HEK293 (cell line): ENCODE data around the gene NLRX1.

Source experiments
- CTCF ChIA-PET: fragments of 350-600 bp; formaldehyde crosslinking; extraction: SDS; loops from one replicate; lab custom pipeline; 2021; ENCODE audit warnings: antibody characterized with exemption; lab: Yijun Ruan, JAX
- POLR2A ChIA-PET: fragments of 300-600 bp; formaldehyde crosslinking; extraction: SDS; loops from one replicate; lab custom pipeline; 2020; ENCODE audit warnings: antibody characterized with exemption, inconsistent platforms; lab: Yijun Ruan, JAX
- H3K27ac ChIP-seq: fragments of 200-500 bp; sonication (Bioruptor generic); 2 replicates; pipeline ENCODE4 v1.5.1; 2014; ENCODE audit warnings: low read depth, low read length, control low read depth, inconsistent platforms; ENCODE audit errors: extremely low read depth
- H3K36me3 ChIP-seq, 2 experiments: fragments of 200-500 bp in 1 of 2; sonication (Bioruptor generic) in 1 of 2; 1 replicate in 1 of 2; 2 replicates in 1 of 2; pipeline ENCODE4 v1.5.1; 2014 to 2017; ENCODE audit warnings: inconsistent platforms in 2 of 2, low read length in 2 of 2; ENCODE audit not compliant: control insufficient read depth in 2 of 2, insufficient read depth in 1 of 2
- H3K4me1 ChIP-seq: fragments of 200-500 bp; sonication (Bioruptor generic); 2 replicates; pipeline ENCODE4 v1.5.1; 2014; ENCODE audit warnings: mild to moderate bottlenecking, low read length, inconsistent platforms; ENCODE audit not compliant: control insufficient read depth, insufficient read depth
- H3K4me3 ChIP-seq: 2 replicates; pipeline ENCODE4 v1.5.1; 2011; ENCODE audit warnings: low read depth, mild to moderate bottlenecking, control low read depth, low read length, moderate library complexity
- H3K9me3 ChIP-seq: fragments of 200-500 bp; sonication (Bioruptor generic); 2 replicates; pipeline ENCODE4 v1.5.1; 2014; ENCODE audit warnings: low read depth, low read length, inconsistent platforms; ENCODE audit not compliant: control insufficient read depth, insufficient read depth
- KLF1 ChIP-seq: fragments of 450-650 bp; formaldehyde crosslinking; IDR thresholded peaks from 2 replicates; pipeline ENCODE4 v1.5.1; 2016; ENCODE audit warnings: missing biosample characterization, missing genetic modification characterization
- SETDB1 ChIP-seq: IDR thresholded peaks from one replicate; pipeline ENCODE4 v1.6.1; 2017; ENCODE audit warnings: mild to moderate bottlenecking, low read length, moderate library complexity, mixed read lengths; ENCODE audit not compliant: insufficient read length
- TCF7L2 ChIP-seq: IDR thresholded peaks from 2 replicates; pipeline ENCODE4 v1.6.1; 2011; ENCODE audit warnings: low read depth, mild to moderate bottlenecking, inconsistent platforms, low read length, moderate library complexity, borderline replicate concordance
- ZBTB1 ChIP-seq: fragments of 450-650 bp; formaldehyde crosslinking; IDR thresholded peaks from 2 replicates; pipeline ENCODE4 v1.5.1; 2016; ENCODE audit warnings: missing biosample characterization, missing genetic modification characterization
- ZNF10 ChIP-seq: fragments of 450-650 bp; formaldehyde crosslinking; IDR thresholded peaks from 2 replicates; pipeline ENCODE4 v1.5.1; 2017; ENCODE audit warnings: missing biosample characterization, missing genetic modification characterization
- ZNF112 ChIP-seq: fragments of 450-650 bp; formaldehyde crosslinking; IDR thresholded peaks from 2 replicates; pipeline ENCODE4 v1.5.0; 2017; ENCODE audit warnings: missing biosample characterization, missing genetic modification characterization
- ZNF133 ChIP-seq: fragments of 450-650 bp; formaldehyde crosslinking; IDR thresholded peaks from 2 replicates; pipeline ENCODE4 v1.5.1; 2016; ENCODE audit warnings: missing biosample characterization, missing genetic modification characterization
- ZNF155 ChIP-seq: fragments of 450-650 bp; formaldehyde crosslinking; IDR thresholded peaks from 2 replicates; pipeline ENCODE4 v1.5.1; 2016; ENCODE audit warnings: missing biosample characterization, missing genetic modification characterization
- ZNF221 ChIP-seq: fragments of 450-650 bp; formaldehyde crosslinking; IDR thresholded peaks from 2 replicates; pipeline ENCODE4 v1.5.1; 2017; ENCODE audit warnings: missing biosample characterization, missing genetic modification characterization, borderline replicate concordance
- ZNF223 ChIP-seq: fragments of 450-650 bp; formaldehyde crosslinking; IDR thresholded peaks from 2 replicates; pipeline ENCODE4 v1.5.1; 2016; ENCODE audit warnings: missing biosample characterization, missing genetic modification characterization
- ZNF292 ChIP-seq: fragments of 450-650 bp; formaldehyde crosslinking; IDR thresholded peaks from 2 replicates; pipeline ENCODE4 v1.5.1; 2016; ENCODE audit warnings: low read depth, missing biosample characterization, missing genetic modification characterization, borderline replicate concordance
- ZNF335 ChIP-seq: fragments of 450-650 bp; formaldehyde crosslinking; conservative IDR thresholded peaks from 2 replicates; pipeline ENCODE4 v1.5.1; 2016; ENCODE audit warnings: missing biosample characterization, missing genetic modification characterization
- ZNF664 ChIP-seq: fragments of 450-650 bp; formaldehyde crosslinking; IDR thresholded peaks from 2 replicates; pipeline ENCODE4 v1.5.1; 2016; ENCODE audit warnings: missing biosample characterization, missing genetic modification characterization
- ZNF768 ChIP-seq: fragments of 450-650 bp; formaldehyde crosslinking; IDR thresholded peaks from 2 replicates; pipeline ENCODE4 v1.5.1; 2018; ENCODE audit warnings: missing biosample characterization, mild to moderate bottlenecking, missing genetic modification characterization
- ZSCAN23 ChIP-seq: fragments of 450-650 bp; formaldehyde crosslinking; IDR thresholded peaks from 2 replicates; pipeline ENCODE4 v1.5.1; 2016; ENCODE audit warnings: missing biosample characterization, missing genetic modification characterization
- TF ChIP-seq, protein P1 (sequence below): fragments of 450-650 bp; formaldehyde crosslinking; IDR thresholded peaks from 2 replicates; pipeline ENCODE4 v1.5.1; 2016; ENCODE audit warnings: missing biosample characterization, missing genetic modification characterization
- TF ChIP-seq, protein P2 (sequence below): fragments of 450-650 bp; formaldehyde crosslinking; IDR thresholded peaks from 2 replicates; pipeline ENCODE4 v1.5.1; 2016; ENCODE audit warnings: missing biosample characterization, missing genetic modification characterization
- TF ChIP-seq, protein P3 (sequence below): fragments of 450-650 bp; formaldehyde crosslinking; conservative IDR thresholded peaks from 2 replicates; pipeline ENCODE4 v1.5.1; 2016; ENCODE audit warnings: low read depth, missing biosample characterization, missing genetic modification characterization
- TF ChIP-seq, protein P4 (sequence below): fragments of 450-650 bp; formaldehyde crosslinking; IDR thresholded peaks from 2 replicates; pipeline ENCODE4 v1.5.1; 2016; ENCODE audit warnings: missing biosample characterization, missing genetic modification characterization

NLRX1 gene

DNA sequence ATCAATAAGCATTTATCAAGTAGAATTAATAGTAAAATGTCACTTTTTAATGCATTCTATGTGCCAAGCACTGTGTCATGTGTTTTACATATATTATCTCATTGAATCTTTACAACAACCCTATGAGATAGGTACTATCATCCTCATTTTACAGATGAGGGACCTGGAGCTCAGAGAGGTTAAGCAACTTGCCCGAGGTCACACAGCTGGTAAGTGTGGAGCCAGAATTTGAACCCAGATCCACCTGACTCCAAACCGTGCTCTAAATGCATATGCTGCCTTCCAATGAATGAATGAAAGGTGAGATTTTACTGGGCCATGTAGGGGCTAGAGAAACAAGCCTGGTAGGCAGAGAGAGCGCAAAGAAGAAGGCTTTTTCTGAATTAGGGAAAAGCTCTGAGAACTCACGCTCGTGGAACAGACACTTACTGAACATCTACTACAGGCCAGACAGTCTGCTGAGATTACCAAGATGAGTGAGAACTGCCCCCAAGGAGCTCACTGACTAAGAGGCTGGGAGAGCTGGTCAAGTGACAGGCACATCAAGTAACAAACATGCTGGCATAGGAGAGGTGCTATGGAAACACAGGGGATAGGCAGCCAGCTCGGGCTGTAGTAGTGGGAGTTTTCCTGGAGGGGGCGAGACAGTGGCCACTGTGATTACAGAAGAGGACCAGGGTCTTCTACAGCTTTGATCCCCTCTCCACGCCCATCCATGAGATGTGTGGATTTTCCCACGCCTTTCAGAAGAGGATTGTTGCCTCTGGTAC, 15.3 kb upstream of the NLRX1 start:
- no peak overlapping the region for H3K27ac ChIP-seq
- no peaks in the 10 kb centered on the region for H3K9me3 ChIP-seq
- CTCF ChIA-PET: interaction anchor here (0.6 to 2.9 kb wide), 10 partner anchors 8 to 247 kb away, joined by 3 to 10 read pairs (median 4); no protein-coding TSS in a partner anchor
- H3K36me3 ChIP-seq: peaks cover 0 to 19% of the 10 kb centered on the region in 2 experiments; a peak in 1 of 3 replicates
- H3K4me1 ChIP-seq: no peaks in the 10 kb centered on the region
- H3K4me3 ChIP-seq: no peak overlapping the region
- POLR2A ChIA-PET: interaction anchor here (1.3 kb wide), 2 partner anchors 16 to 32 kb away, joined by 4 to 5 read pairs; partner anchors contain the start of gene HINFP
- TF ChIP-seq ZNF768 (tag by site-specific recombination): peak; percentile 86; the same call in 1 of the 2 replicates
- no peak for TF ChIP-seq TCF7L2
- TF ChIP-seq ZNF664 (tag by site-specific recombination): peak; percentile 30; the same call in 1 of the 2 replicates
- TF ChIP-seq, all 188 proteins: peak for 2

DNA sequence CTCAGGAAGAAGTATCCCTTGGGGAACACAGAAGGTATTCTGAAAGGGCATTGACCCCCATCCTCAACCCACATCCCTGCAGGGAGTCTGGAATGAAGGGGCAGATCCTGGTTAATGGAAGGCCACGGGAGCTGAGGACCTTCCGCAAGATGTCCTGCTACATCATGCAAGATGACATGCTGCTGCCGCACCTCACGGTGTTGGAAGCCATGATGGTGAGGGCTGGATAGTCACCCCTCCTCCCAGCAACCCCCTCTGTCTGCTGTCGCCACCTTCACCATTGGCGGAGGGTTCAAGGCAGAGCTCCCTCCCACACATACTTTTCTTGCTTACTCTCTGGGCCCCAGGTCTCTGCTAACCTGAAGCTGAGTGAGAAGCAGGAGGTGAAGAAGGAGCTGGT, 14.3 kb upstream of the NLRX1 start:
- POLR2A ChIA-PET: interaction anchor here (1.3 kb wide), 1 partner anchor 15 kb away, joined by 4 read pairs; no protein-coding TSS in a partner anchor
- CTCF ChIA-PET: interaction anchor here (0.7 to 2.9 kb wide), 6 partner anchors 9 to 168 kb away, joined by 3 to 10 read pairs (median 4); no protein-coding TSS in a partner anchor
- Histone ChIP-seq H3K4me3 (no peak overlapping the region), H3K36me3 (peaks cover 0 to 25% of the 10 kb centered on the region in 2 experiments; a peak in 1 of 3 replicates), H3K9me3 (no peaks in the 10 kb centered on the region), H3K27ac (no peak overlapping the region), H3K4me1 (no peaks in the 10 kb centered on the region)
- TF ChIP-seq ZNF221 (no peak), ZNF133 (tag by site-specific recombination) (no peak), ZNF223 (tag by site-specific recombination) (no peak), SETDB1 (no peak), ZBTB1 (no peak), ZSCAN23 (tag by site-specific recombination) (no peak)
- TF ChIP-seq, protein P1, sequence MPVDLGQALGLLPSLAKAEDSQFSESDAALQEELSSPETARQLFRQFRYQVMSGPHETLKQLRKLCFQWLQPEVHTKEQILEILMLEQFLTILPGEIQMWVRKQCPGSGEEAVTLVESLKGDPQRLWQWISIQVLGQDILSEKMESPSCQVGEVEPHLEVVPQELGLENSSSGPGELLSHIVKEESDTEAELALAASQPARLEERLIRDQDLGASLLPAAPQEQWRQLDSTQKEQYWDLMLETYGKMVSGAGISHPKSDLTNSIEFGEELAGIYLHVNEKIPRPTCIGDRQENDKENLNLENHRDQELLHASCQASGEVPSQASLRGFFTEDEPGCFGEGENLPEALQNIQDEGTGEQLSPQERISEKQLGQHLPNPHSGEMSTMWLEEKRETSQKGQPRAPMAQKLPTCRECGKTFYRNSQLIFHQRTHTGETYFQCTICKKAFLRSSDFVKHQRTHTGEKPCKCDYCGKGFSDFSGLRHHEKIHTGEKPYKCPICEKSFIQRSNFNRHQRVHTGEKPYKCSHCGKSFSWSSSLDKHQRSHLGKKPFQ (tag by site-specific recombination): no peak

DNA sequence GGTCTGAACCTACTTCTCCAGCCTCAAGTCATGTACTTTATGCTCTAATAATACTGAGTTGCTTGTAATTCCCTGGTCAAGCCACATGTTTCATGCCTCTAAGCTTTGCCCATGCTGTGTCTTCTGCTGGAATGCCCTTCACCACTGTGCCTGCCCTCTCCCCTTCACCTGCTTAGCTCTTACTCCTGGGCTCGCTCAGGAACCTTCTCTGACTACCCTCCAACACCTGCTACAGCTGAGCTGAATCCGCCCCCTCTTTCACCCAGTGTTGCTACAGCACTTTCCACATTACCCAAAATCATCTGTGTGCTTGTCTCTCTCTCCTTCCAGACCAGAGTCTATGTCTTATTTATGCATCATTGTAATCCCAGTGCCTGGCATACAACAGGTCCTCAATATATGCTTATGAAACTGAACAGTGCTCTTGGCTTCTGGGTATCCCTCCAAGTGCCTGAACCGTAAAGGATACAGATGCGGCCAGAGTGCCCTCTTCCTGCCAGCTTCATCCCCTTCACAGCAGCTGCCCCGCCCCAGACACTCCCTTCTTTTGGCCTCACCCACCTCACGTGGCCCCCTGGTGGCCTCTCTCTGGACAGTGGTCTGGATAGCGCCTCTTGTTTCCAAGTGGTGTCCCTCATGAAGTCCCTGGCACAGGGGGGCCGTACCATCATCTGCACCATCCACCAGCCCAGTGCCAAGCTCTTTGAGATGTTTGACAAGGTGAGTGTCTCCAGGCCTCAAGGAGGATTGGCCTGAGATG, 12.6 kb upstream of the NLRX1 start:
- Histone ChIP-seq H3K4me3 (no peak overlapping the region), H3K36me3 (peaks cover 0 to 25% of the 10 kb centered on the region in 2 experiments; a peak in 1 of 3 replicates), H3K27ac (no peak overlapping the region), H3K9me3 (no peaks in the 10 kb centered on the region), H3K4me1 (no peaks in the 10 kb centered on the region)
- 0 out of 2 replicates have a peak, but pooled peaks have one; percentile 26 for TF ChIP-seq ZNF335 (tag by site-specific recombination)
- TF ChIP-seq, protein P2, sequence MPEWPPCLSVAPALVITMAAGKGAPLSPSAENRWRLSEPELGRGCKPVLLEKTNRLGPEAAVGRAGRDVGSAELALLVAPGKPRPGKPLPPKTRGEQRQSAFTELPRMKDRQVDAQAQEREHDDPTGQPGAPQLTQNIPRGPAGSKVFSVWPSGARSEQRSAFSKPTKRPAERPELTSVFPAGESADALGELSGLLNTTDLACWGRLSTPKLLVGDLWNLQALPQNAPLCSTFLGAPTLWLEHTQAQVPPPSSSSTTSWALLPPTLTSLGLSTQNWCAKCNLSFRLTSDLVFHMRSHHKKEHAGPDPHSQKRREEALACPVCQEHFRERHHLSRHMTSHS (tag by site-specific recombination): no peak
- TF ChIP-seq, protein P3, sequence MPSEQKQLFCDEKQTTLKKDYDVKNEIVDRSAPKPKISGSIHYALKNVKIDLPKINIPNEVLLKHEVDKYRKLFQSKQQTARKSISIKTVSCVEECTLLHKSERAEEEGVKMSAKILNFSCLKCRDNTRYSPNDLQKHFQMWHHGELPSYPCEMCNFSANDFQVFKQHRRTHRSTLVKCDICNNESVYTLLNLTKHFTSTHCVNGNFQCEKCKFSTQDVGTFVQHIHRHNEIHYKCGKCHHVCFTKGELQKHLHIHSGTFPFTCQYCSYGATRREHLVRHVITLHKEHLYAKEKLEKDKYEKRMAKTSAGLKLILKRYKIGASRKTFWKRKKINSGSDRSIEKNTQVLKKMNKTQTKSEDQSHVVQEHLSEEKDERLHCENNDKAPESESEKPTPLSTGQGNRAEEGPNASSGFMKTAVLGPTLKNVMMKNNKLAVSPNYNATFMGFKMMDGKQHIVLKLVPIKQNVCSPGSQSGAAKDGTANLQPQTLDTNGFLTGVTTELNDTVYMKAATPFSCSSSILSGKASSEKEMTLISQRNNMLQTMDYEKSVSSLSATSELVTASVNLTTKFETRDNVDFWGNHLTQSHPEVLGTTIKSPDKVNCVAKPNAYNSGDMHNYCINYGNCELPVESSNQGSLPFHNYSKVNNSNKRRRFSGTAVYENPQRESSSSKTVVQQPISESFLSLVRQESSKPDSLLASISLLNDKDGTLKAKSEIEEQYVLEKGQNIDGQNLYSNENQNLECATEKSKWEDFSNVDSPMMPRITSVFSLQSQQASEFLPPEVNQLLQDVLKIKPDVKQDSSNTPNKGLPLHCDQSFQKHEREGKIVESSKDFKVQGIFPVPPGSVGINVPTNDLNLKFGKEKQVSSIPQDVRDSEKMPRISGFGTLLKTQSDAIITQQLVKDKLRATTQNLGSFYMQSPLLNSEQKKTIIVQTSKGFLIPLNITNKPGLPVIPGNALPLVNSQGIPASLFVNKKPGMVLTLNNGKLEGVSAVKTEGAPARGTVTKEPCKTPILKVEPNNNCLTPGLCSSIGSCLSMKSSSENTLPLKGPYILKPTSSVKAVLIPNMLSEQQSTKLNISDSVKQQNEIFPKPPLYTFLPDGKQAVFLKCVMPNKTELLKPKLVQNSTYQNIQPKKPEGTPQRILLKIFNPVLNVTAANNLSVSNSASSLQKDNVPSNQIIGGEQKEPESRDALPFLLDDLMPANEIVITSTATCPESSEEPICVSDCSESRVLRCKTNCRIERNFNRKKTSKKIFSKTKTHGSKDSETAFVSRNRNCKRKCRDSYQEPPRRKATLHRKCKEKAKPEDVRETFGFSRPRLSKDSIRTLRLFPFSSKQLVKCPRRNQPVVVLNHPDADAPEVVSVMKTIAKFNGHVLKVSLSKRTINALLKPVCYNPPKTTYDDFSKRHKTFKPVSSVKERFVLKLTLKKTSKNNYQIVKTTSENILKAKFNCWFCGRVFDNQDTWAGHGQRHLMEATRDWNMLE (tag by site-specific recombination): no peak
- TF ChIP-seq ZNF10: peak; percentile 86; the same call in 1 of the 2 replicates
- no peak for TF ChIP-seq ZNF155
- TF ChIP-seq KLF1 (tag by site-specific recombination): 0 out of 2 replicates have a peak, but pooled peaks have one; percentile 21
- no peak for TF ChIP-seq ZNF112 (tag by site-specific recombination)
- TF ChIP-seq ZNF292: no peak
- TF ChIP-seq, protein P4, sequence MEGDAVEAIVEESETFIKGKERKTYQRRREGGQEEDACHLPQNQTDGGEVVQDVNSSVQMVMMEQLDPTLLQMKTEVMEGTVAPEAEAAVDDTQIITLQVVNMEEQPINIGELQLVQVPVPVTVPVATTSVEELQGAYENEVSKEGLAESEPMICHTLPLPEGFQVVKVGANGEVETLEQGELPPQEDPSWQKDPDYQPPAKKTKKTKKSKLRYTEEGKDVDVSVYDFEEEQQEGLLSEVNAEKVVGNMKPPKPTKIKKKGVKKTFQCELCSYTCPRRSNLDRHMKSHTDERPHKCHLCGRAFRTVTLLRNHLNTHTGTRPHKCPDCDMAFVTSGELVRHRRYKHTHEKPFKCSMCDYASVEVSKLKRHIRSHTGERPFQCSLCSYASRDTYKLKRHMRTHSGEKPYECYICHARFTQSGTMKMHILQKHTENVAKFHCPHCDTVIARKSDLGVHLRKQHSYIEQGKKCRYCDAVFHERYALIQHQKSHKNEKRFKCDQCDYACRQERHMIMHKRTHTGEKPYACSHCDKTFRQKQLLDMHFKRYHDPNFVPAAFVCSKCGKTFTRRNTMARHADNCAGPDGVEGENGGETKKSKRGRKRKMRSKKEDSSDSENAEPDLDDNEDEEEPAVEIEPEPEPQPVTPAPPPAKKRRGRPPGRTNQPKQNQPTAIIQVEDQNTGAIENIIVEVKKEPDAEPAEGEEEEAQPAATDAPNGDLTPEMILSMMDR (tag by site-specific recombination): peak; percentile 80
- CTCF ChIA-PET: interaction anchor here (0.6 to 2.0 kb wide), 7 partner anchors 11 to 75 kb away, joined by 3 to 8 read pairs (median 4); no protein-coding TSS in a partner anchor
- POLR2A ChIA-PET: interaction anchor here (1.1 kb wide), 1 partner anchor 34 kb away, joined by 4 read pairs; the partner anchor contains the start of gene HINFP
